HG02885 (cell line): ENCODE results near the gene STAP1.
"Not testable (repeated sequence)": the region's sequence is repeated elsewhere in the genome, so short reads cannot be mapped to it uniquely, and the experiment has no call there.

Experiments used
- ATAC-seq: cut with Tn5 transposase; IDR thresholded peaks from one replicate; pipeline ENCODE4 v1.9.1; 2021; ENCODE audit warnings: mild to moderate bottlenecking; ENCODE audit not compliant: unreplicated experiment, poor library complexity

STAP1 gene

GRCh38 chr4:67614186-67614585, 55.7 kb downstream of the STAP1 start:
- no peak for ATAC-seq

DNA sequence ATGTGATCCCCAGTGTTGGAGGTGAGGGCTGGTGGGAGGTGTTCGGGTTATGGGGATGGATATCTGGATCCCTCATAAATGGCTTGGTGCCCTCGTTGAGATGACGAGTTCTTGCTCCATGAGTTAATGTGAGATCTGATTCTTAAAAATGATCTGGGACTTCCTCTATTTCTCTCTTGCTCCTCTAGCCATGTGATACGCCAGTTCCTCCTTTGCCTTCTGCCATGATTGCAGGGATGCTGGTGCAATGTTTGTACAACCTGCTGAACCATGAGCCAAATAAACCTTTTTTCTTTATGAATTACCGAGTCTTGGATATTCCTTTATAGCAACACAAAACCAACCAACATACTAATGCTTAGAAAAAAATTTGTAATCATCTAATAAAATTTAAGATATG, 56.6 kb downstream of the STAP1 start:
- ATAC-seq = no peak

DNA sequence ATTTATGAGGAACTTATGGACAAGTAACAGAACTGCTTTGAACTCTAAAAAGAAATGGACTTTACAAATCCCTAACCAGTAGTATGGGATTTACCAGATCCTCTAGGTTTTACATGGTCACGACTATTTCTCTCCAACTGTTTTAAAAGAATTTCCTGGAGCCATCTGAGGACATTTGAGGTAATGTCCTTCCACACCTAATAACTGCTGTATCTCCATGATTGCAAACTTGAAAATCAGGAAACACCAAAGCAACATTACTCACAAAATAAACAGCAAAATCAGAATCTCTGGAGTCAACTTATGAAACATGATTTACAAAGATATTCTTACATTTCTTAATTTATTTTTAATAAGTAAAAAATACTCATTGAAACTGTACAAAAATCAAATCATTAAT, 58.0 kb downstream of the STAP1 start:
- ATAC-seq = no peak

DNA sequence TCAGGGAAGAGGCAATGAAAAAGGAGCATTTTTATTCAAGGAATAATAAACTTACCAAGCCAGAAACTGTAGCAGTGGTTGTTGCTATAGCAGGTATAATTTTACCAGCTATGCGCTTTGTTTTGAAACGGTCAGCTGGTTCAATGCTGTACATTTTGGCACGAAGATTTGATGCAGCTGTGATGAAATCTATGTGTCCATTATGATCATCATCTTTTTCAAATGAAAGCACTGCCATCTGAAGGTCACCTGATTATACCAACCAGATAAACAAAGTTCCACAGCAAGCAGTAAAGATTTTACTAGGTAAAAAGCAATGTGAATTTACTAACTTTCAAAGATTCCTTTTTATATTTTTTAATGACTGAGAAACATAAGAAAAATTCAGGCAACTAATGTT, 66.4 kb downstream of the STAP1 start:
- no peak for ATAC-seq

DNA sequence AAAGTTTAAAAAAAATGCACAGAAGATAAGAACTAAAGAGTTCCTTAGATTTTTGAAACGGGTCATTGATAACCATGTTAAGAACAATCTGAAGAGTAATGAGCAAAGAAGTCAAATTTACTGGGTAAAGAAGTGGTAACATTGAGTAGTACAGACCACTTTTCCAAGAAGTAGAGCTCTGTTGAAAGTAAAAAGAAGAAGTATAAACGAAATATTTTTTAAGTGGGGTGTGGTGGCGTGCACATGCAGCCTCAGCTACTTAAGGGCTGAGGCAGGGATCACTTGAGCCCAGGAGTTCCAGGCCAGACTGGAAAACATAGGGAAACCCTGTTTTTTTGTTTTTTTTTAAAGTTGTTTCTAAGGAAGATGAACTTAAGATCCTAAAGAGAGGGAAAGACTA, 74.0 kb downstream of the STAP1 start:
- no peak for ATAC-seq

DNA sequence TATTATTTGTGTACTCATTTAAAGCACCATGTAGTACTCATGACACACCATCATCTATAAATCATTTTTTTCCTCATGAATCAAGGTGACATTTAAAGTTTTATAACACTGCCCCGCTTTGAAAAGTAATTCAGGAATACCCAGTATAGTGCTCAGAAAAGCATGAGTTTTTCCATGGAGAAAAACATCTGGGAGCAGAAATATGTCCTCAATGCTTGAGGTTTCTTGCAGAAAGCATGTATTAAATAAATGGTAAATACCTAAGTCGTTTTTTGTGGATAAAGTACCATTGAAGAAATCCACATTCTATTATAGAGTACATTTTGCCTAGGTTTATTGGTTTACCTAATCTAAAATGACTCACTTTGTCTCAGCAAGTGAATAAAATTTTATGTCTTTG, 76.2 kb downstream of the STAP1 start:
- ATAC-seq = no peak

GRCh38 chr4:67635331-67635730, 76.8 kb downstream of the STAP1 start:
- no peak for ATAC-seq

DNA sequence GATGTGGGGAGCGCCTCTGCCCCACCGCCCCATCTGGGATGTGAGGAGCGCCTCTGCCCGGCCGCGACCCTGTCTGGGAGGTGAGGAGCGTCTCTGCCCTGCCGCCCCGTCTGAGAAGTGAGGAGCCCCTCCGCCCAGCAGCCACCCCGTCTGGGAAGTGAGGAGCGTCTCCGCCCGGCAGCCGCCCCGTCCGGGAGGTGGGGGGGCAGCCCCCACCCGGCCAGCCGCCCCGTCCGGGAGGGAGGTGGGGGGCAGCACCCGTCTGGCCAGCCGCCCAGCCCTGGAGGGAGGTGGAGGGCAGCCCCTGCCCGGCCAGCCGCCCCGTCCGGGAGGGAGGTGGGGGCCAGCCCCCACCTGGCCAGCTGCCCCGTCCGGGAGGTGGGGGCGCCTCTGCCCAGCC, 78.5 kb downstream of the STAP1 start:
- ATAC-seq = not testable (repeated sequence)

GRCh38 chr4:67638136-67638535, 79.6 kb downstream of the STAP1 start:
- peak; percentile 45 for ATAC-seq

DNA sequence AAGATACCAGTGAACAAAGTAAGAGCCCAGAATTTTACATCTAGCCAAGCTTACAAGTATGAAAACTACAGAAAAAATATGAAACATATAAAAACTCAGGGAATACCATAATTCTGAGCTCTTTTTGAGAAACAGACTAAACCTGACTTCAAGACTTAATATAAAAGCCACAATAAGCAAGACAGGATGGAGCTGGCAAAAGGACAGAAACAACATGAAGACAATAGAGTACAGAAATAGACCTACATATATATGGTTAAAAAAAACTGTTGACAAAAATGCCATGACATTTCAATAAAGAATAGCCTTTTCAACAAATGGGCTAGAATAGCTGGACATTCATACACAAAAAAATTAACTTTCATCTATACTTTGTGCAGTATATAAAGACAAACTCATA, 93.0 kb downstream of the STAP1 start:
- no peak for ATAC-seq
